ENCODE data around the gene PIGS.

PIGS gene

DNA sequence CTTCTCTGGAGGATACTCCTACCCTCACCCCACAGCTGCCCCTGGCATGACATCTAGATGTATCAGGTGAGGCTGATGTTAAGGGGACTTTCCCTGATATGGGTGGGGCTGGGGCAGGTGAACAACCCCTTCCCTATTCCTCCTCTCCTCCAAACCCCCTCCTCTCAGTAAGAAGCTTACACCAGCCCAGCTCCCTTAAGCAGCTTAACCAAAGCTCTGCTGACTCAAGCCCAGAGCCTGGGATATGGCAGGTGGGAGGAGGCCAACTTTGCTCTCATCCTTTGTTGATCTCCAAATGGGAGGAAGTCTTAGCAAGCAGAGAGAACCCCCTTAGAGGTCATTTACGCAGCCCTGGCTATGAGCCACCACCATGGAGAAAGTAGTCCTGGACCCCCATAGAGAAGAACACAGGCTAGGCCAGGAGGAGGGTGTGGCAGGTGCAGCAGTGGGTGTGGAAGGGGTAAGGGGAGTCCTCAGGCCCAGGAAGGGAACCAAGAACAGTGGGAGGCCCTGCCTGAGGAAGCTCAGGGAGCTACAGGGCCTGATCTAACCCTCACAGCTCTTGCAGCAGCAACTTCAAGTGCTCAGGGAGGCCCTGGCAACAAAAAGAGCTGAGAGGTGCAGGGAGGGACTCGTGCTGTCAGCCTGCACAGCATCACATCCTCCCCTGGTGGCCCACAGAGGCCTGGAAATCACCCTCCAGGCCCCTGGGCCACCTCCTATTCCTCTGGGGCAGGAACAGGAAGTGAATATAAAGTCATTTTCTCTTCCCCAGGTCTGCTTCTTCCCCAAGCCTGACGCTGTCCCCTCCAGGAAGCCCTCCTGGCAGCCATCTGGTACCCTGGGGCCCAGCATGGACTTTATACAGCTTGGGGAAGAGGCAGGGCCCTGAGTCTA lies 21.8 kb downstream of the PIGS start:
- no peak for DNase-seq

DNA sequence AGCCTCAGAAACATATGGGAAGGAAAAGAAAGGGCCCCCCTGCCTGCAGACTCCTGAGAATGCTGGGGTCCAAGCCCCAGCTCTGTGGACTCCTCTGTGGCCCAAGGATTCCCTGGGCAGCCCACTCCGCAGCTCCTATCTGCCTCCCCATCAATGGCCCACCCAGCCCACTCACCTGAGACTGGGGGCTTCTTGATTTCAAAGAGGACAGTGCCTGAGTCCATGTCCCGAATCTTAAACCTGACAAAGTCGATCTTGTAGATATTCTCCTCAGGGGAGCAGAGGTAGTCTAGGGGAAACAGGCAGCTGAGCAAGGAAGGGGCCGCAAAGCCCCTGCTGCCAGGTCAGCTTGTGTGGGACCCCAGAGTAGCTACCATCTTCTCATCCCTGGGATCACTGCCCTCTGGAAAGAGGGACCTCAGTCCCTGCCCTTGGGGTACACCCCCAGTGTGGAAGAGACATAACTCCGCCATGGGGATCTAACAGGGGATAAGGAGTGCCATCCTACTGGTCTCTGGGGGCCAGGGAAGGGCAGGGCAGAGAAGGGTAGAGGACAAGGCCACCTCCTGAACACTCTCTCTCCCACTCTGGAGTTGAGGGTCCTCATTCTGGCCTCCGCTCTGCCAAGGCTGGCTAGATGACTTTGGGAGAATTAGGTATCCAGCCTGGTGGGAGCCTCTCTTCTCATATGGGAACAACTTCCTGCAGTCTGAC lies 22.8 kb downstream of the PIGS start:
- DNase-seq: no peak

DNA sequence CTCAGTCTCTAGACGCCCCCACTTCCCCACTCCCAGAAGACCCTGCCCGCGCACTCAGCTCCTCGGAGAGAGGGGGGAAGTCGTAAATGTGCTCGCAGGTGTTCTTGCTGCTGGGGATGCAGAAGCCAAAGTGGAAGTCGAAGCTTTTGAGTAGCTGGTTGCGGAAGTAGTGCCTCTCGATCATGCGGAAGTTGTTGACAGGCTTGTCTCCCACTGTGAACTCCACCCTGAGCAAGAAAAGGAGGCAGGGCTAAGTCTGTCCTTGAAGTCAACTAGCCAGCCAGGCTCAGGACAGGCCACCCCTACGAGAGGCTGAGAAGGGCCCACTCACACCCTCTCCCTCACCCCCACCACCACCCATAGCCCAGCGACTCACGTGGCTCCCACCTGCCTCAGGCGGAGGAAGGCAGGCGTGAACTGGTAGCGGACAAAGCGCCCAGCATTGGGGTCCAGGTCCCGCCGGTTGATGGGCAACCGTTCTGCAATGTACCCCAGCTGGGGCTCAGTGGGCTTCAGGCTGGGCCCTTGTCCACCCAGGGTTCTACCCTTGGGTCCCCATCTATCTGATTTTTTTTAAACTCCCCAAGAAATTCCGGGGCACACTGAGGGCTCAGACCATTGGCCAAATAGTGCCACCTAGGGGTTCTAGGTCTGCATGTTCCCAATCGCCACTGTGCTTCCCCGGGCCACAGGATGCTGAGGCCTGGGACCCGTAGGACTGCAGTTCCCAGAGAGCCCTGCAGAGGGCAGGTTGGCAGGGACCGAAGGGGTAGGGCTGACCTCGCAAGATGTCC lies 23.5 kb downstream of the PIGS start:
- DNase-seq: no peak

DNA sequence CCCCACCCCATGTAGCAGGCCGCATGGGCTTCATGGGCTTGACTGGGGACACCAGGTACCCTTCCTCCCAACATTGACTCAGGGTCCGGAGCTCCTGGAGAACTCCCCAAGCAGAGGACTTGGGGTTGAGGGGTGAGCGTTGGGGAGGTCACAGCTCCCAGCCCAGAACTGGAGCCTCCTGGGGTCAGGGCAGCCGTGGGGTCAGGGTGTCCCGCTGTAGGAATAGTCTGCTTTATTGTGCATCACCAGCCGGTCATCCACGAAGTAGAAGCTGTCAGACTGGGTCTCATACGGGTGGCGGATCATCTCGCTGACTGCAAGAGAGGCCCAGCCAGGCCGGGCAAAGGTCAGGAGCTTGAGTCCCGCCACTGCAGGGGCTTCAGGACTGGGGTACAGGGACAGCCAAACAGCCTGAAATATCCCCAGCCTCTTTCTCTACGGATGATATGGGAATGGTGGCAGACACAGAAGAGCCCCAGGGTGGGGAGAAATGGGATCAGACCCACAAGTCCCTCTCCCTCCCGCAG lies 24.2 kb downstream of the PIGS start:
- DNase-seq: no peak

DNA sequence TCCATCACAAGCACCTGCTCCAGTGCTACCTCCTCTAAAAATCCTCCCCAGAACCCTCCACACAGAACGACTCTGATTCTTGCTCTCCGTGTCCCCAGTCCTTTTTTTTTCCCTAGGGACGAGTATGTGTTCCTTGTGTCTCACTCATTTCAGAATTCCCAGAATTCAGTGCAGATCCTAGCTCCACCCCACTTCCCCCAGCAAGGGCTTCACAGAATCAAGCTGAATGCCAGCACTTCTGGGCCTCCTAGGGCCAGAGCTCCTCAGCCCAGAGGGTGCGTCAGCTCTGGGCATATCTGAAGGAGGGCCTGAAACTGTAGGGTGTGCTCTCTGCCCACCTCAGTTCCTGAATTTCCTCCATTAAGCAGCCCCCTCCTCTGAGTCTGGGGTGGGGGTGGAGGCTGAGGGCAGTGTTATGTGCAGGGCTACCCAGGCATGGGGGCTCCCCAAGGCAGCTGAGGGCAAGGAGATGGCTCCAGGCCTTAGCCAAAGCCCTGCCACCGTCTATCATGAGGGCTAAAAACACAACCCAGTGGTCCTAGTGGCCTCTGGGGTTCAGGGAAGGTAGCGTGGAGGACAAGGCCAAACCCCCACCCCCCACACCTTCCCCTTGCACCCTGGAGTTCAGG lies 25.4 kb downstream of the PIGS start:
- DNase-seq: no peak

DNA sequence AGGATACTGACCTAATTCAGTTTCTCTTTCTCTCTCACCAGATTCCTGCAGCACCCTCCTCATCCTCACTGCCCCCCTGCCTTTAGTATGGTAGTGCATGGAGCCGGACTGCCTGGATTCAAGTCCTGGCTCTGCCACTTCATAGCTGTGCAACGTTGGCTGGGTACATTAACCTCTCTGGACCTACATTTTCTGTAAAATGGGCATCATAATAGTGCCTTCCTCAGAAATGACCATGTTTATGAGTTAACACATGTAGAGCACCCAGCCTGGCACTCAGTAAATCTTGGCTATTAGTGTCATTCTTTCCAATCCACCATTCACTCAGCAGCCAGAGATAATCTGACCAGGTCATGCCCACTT lies 26.2 kb downstream of the PIGS start:
- DNase-seq: no peak

DNA sequence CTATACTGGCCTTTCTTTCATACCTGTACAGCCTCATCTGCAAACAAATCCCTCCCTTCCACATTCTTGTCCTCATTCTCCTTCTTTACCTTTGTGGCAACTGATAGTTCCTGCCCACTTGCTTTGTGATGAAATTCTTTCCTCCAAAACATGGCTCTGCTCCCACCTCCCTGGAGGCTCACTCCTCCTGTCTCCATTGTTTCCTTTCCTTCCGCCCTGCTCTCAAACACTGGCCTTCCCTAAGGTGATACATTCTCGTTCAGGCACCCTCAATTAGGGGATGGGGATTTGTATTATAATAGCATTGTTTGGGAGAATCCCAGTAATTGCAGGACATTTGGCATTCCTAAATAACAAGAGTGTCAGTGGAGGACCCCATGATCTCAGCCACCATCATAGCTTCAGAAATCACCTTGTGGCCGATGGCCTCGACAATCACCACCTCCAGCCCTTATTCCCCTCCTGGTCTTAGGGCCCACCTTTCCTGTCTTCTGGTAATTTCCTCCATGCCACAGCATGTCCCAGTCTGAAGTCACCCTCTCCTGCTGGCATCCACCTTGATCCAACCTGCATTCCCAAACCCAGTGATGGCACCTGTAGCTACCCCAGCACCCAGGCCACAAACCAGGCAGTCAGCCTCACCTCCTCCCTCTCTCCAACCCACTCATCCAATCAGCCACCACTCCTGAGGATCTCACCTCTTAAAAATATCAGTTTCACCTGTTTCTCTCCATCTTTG lies 26.8 kb downstream of the PIGS start:
- DNase-seq: no peak

DNA sequence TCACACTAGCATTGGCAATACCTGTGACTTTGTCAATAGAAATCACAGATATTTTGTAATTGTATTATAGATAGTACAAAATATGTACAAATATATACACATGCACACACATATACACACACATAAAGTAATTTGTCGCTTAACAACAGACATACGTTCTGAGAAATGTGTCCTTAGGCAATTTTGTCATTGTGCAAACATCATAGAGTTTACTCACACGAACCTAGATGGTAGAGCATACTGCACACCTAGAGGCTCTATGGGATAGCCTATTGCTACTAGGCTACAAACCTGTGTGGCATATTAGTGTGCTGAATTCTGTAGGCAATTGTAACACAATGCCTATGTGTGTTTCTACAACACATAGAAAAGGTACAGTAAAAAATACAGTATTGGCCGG lies 29.9 kb downstream of the PIGS start:
- DNase-seq: no peak

DNA sequence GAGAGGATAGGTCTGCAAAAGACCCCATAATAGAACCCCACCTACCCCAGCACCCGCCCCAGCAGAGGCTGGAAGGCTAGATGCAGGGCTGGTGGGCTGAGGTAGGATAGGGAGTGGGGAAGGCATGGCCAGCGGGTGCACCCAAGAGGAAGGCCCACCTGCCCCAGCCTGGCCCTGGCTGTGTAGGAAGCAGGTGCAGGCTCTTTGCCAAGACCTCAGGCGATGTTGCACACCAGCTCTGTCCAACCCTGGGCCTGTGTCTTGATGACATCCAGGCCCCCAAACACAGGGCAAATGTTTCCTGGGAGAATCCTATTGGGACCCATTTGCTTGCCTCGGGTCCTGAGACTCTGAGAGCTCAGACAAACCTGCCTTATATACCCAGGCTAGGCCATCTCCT lies 31.1 kb downstream of the PIGS start:
- no peak for DNase-seq

DNA sequence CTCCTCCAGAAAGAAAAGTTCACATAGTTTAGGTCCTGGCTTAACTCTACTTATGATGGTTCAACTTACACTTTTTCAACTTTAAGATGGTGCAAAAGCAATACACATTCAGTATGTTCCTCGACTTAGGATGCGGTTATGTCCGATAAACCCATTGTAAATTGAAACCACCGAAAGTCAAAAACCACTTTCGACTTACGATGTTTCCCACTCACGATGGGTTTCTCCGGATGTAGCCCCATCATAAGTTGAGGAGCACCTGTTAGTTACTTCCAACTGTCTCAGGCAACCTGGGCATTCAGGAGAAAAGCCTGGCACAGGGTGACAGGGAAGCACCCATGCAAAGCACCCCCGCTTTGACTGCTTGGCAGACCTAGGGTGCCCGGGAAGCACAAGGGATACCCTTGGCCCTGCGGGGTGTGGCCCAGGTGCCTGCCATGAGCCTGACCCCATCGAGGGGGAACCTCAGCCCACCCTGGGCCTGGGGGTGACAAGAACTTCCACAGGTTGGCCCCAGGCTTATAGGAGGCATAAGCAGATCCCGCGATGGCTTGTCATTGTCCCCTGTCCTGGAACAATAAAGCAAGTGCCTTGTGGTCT lies 32.9 kb downstream of the PIGS start:
- DNase-seq: no peak

DNA sequence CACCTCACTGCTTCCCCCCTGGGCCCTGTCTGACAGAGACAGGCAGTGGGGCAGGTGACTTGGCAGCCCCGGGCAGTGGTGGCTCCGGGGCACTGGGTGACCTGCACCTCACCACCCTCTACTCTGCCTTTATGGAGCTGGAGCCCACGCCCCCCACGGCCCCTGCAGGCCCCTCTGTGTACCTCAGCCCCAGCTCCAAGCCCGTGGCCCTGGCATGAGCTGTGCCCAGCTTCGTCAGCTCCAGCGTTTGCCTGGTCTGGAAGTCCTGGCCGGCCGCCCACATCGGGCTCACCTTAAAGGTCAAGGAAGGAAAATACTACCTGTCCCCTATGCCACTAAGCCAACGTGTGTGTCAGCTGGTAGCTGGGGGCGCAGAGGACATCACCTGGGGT lies 34.1 kb downstream of the PIGS start:
- no peak for DNase-seq

DNA sequence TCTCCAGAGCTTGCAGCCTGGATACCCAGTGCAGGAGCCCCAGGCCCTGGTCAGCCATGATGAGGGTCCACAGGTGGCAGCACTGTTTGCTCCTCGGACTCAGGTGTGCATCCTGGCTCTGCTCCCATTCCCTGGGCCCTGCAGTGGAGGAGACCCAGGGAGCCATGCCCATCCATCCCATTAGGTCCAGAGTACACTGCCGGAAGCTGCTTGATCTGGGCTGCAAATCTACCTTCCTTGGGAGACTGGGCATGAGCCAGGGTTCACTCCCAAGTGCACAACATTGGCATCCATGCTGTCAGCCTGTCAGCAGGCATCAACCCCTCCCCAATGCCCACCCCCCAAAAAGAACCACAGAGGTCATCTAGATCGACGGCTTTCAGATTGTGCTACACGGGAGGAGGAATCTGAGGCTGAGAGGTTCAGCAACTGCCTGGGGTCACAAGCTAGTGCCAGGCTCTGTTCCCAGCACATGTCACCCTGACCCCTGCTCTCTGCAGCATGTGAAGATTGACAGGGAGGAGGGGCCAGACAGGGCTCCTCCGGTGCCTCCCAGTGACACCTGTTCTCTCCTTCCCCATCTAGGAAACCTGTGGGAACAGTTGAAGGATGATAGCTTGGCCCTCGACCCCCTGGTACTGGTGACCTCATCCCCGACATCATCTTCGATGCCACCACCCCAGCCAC lies 34.6 kb downstream of the PIGS start:
- no peak for DNase-seq

DNA sequence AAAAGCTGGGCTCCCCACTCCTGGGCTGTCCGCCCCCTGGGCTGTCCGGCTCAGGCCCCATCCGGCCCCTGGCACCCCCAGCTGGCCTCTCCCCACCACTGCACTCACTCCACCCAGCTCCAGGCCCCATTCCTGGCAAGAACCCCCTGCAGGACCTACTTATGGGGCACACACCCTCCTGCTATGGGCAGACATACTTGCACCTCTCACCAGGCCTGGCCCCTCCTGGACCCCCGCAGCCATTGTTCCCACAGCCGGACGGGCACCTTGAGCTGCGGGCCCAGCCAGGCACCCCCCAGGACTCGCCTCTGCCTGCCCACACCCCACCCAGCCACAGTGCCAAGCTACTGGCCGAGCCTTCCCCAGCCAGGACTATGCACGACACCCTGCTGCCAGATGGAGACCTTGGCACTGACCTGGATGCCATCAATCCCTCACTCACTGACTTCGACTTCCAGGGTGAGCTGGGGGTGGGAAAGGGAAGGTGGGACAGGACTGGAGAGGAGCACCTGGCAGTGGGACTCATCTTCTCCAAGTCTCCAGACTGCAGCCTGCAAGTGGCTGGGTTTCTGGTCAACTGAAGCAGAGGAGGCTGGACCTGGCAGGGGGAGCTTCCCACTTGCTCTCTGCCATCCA lies 36.5 kb downstream of the PIGS start:
- no peak for DNase-seq

DNA sequence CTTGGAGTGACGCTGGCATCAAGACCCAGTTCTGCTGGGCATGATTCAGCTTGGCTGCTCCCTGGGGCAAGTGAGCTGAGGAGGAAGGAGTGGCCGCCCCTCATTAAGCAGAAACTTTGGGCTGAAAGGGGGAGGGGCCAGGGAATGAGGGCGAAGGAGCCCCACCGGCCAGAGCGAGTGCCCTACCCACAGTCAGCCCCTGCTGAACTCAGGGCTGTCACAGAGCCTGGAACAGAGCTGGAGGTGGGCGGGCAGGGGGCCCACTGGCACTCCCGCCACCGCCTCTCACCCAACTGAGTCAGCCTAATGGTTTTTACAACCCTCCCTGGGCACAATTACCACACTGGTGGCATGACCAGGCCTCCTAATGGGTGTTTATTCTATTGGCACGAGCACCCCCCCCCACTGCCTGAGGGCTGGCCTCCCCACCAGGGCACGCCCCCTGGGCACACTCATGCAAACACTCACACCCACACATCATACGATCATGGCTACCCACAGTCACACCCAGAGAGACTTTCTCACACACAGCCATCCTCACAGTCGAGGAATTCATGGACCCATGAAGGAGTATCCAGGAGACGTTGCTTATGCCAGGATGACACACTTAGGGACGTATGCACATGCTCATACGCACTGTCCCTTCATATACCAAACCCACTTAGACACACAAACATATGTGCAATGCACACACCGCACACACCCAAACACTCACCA lies 38.1 kb downstream of the PIGS start:
- DNase-seq: no peak

DNA sequence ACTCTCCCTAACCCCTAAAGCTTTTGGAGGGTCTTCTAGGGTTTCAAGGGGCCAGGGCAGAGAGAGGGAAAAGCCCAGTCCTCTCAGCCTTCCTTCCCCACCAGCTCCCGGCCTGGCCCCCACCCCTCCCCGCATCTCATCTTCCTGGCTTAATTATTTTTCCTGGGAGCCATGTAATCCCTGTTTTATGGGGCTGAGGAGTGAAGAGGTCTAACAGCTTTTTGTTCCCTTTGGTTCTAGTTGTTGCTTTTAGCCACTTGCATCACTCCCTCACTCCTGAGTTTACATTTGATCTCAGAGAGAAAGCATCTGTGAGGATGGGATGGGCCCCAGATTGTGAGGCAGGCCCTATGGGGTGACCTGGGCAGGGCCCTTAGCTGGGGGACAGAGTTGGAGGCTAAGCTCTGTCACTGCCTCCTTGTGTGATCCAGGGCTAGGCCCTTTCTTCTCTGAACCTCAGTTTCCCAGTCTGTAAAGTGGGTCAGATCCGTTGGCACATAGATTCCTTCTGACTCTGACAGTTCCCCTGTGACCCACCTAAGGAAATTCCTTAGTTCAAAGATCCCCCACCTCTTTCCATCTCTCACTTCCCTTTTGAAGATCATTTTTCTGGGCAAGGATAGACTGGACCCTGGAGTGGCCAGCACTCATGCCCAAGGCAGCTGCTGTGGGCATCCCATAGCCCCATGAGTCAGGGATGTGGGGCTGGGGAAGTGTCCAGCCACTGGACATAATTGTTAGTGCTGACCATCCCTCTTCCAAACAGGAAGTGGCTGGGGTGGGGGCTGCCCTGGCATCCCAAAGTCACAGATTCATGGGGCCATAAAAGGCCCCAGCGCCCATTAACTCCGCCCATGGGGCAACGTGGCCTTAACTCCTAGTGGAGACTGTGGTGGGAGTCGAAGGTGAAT lies 39.0 kb downstream of the PIGS start:
- no peak for DNase-seq

DNA sequence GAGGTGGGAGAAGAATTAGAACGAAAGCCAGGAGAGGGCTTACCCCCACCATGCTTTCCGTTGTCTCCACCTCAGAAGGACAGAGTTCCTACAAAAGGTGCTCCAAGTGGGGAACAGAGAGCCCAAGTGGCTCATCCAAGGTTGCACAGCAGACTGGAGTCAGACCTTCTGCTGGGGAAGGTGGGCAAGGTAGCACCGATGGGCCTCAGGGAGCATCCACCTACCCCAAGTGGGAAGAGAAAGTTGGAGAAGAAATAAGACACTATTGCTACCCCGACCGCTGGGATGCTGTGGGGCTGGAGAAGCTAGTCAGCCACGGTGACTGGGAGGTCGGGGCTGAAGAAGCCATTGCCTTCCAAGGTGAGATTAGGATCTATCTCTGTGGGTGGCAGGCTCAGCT lies 40.4 kb downstream of the PIGS start:
- no peak for DNase-seq

DNA sequence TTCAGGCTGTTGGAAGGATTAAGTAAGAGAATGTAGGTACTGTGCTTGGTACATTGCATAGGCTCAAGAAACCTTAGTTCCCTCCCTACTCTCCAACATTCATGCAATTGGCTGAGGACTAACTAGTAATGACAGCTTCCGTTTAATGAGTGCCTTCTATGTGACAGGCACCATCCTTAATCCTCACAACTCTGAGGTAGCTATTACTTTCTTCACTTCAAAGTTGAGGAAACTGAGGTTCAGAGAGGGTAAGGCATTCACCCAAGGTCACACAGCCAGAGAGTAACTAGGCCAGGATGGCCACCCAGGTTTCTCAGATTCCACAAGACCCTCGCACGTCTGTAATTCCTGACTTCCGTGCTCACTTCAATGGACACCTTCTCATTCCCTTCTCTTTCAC lies 41.1 kb downstream of the PIGS start:
- DNase-seq: no peak

DNA sequence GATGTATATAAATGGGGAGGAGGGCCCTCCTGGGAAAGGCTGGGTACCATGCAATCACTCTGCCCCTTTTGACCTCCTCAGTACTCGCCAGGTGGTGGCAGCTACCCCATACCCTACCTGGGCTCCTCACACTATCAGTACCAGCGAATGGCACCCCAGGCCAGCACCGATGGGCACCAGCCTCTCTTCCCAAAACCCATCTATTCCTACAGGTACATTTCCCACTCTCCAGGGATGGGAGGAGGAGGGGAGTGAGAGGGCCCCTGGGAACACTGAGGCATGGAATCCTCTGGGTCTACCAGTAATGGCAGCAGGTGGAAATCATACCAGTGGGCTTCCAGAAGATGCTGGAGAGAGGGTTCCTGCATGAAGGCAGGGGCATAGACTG lies 42.3 kb downstream of the PIGS start:
- DNase-seq: no peak

Data from GF-D8 (cell line).